Stimulated activated CD4-positive, alpha-beta T cell treated with anti-CD3 and anti-CD28 coated beads, Interleukin-1b, Interleukin-23, amount 100 ng/mL, for 24 hours (primary cell): ENCODE measurements around the gene CYSTM1.

Source experiments
- DNase-seq, 4 experiments: peaks; one replicate each; pipeline ENCODE4 v3.0.0-alpha.2; 2020; ENCODE audit warnings: low read depth in 4 of 4, low spot score in 1 of 4

The CYSTM1 gene

DNA sequence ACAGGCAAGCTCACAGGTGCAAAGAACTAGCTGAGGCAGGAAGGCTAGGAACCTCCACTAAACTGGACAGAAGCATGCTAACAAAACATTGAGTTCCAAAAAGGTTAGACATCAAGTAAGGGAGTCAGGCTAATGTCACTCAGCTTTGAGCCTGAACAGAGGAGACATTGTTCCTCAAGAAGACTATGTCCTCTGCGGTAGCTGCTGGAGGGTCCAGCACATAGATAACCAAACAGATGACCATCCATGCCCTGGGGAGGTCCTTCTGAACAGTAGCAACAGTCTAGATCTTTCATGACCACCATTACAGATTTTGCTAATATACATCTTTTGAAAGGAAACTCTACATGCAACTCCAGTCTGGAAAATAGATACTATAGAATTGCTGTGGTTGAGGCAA is 57.7 kb downstream of the CYSTM1 start:
- no peak for DNase-seq

DNA sequence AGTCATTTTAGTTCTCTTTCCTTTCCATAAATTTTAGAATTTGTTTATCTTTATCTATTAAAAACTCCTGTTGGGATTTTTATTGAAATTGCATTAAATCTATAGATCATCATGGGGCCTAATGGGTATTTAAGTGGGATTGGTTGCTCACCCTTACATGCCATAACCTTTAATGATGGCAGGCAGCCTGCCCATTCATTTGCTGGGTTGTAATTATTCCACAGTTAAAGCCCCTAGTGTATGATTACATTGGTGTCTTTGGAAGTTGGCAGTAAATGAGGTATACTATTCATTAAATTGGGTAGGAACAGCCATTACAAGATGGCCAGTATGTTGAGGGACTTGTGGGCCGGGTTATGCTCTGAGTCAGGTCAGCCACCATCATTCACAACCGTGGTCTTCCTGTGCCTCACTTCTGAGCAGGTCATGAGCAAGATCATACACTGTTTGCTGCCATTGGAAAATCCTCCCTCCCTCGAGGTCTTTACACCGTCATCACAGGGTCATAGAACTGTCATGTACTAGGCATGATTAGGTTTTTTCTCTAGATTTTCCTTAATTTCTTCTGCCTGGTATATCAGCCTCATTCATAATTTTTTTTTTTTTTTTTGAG is 59.5 kb downstream of the CYSTM1 start:
- no peak for DNase-seq

DNA sequence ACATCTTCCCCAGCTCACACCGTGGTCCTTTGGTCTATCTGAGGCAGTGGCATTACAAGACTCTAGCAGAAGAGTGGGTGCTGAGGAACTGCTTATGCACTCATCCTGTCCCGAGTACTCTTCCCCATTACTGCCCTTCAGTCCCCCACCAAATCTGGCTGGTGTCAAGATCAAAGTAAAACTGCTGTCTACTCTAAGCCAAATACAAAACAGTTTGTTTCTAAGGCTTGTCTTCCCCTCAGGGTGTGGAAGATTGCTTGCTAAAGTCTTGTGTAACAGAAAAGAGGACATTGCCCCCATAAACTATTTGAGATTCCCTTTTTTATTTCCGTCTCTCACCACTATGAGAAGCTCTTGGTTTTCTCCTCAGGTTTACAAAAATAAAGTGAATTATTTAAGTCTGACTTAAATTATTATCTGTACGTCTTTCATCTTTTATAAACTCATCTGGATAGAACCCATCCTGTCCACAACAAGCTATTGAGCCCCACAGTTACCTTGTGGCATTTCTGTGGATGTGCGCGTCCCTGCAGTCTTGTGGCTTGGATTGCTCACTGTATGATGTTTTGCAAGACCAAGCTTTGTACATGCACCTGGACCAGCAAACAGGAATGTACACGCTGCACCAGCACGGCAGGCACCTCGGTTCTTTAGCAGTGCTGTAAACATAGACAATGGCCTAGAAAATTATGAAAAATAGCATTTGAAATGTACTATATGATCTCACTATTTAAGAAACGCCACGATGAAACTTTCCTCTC is 61.0 kb downstream of the CYSTM1 start:
- DNase-seq: no peak

GRCh38 chr5:140236891-140237598 is 62.1 kb downstream of the CYSTM1 start:
- no peak for DNase-seq

DNA sequence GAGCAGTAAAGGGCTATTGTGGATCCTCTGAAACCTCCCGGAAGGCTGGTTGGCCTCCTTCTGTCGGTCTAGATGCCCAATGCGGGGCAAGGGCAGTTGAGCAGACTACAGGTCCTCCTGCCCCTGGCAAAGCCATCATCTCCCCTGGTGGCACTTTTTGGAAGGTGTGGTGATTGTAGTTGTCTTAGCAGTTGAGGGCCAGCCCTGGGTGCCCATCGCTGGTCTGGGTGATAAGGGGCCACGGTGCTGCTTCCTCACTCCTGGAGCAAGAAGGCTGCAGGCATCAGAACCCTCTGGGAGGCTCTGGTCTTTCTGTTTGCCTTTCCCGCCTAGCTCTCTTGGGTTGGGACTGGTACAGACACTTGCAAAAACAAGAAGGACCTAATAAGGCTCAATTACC is 63.8 kb downstream of the CYSTM1 start:
- DNase-seq: no peak

DNA sequence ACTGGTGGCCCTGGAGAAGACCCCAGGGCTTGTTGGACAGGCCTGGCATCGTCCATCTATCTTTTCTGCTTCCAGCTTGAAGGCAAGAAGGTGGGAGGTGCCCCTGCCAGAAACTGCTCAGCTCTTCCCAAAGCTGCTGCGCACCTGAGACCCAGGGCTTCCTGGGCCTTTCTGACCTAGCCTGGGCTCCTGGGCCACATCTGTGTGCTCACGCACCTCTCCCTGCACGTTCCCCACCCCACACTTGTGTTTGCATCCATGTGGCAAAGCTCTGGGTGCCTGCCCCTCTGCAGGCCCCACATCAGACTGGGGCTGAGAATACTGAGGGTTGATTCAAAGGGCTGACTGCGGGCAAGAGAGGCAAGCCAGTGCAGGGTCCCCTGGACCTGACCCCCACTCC is 64.5 kb downstream of the CYSTM1 start:
- DNase-seq: no peak

DNA sequence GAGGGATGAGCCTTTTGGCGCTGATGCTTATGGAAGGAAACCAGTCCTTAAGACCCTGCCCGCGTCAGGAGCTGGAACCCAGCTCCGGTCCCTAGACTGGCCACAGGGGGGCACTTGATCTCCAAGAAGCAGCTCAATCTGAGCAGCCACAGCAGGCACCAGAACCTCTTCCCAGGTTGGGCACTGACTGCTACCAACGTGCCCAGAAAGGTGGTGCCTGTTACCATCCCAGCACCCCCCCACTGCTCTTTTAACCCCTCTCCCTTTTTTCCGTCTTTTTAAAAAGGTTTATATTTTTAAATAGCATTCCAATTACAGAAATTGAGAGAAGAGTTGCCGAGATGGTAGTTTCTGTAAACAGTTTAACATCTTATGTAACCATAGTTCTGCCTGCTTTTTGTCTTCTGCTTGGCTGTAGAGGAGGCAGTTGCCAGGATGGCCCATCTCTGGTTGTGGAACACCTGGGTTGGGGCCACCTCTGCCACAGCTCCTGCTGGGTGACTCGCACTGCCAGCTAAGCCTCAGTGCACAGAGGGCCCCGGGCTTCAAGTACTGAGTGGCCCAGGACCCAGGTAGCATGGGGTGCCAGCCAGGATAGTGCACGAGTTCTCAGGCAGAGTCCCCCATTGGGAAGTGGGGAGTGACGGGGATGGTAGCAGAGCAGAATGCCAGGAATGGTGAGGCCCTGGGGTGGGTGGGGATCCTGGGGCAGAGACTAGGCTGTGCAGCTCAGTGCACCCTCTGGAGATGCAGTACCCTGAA is 65.1 kb downstream of the CYSTM1 start:
- DNase-seq: peak; percentile 23 to 59 (median 31)

GRCh38 chr5:140240987-140241706 is 66.2 kb downstream of the CYSTM1 start:
- no peak for DNase-seq

GRCh38 chr5:140242099-140242498 is 67.1 kb downstream of the CYSTM1 start:
- no peak for DNase-seq

- DNase-seq: no peak
Observed at GRCh38 chr5:140242890-140243585, 68.0 kb downstream of the CYSTM1 start.

DNA sequence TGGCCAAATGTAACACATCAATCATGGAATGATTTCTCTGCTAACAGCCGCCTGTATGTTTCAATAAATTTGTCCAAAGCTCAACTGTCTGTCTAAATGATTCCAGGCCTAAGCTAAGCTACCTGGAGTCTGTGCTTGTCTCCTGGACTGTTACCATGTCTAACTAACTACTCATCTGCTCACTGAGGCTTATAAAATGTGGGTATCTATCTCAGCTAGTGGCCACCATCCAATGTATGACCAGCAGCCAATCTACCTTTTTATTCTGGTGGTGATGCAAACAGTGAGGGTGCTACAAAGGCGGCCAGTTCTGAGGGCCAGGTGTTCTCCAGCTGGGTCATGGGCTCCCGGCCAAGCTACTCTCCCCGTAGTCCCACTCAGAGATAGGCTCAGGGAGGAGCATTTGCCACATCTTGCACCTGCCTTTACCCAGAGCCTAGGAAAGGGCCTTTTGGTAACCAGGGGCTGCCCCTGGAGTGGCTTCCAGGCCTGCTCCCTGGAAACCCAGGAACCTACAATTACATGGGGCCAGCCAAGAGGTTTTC is 68.8 kb downstream of the CYSTM1 start:
- no peak for DNase-seq

- peak; percentile 53 to 77 (median 67) for DNase-seq
Observed at GRCh38 chr5:140244525-140245025, 69.6 kb downstream of the CYSTM1 start.

- no peak for DNase-seq
Observed at GRCh38 chr5:140245341-140245740, 70.4 kb downstream of the CYSTM1 start.

- no peak for DNase-seq
Observed at GRCh38 chr5:140245926-140246325, 70.9 kb downstream of the CYSTM1 start.

- DNase-seq: no peak
Observed at GRCh38 chr5:140246378-140247122, 71.6 kb downstream of the CYSTM1 start.

DNA sequence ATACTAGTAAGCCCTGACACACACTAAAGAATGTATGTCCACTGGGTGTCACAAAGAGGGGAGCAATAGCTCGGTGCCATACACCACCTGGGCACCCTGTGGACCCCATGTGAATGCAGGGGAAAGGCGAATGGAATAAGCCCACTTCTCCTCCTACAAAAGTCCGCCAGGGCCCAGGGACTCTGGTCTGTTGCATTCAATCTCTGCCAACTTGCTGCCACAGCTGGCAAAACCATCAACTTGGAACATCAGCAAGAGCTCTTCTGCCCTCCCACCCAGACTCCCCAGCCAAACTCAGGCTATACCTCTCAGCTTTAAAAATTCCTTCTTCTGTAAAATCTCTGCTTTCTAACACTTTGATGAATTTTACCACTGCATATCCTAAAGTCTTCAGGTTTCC is 73.4 kb downstream of the CYSTM1 start:
- no peak for DNase-seq

DNA sequence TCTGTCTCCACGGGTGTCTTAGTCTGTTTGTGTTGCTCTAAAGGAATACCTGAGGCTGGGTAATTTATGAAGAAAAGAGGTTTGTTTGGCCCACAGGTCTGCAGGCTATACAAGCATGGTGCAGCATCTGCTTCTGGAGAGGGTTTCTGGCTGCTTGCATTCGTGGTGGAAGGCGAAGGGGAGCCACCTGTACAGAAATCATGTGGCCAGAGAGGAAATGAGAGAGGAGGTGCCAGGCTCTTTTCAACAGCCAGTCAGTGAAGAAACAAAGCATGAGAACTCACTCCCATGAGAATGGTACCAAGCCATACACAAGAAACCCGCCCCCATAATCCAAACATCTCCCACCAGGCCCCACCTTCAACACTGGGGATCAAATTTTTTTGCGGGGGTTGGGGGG is 74.5 kb downstream of the CYSTM1 start:
- no peak for DNase-seq

GRCh38 chr5:140250386-140250785 is 75.4 kb downstream of the CYSTM1 start:
- no peak for DNase-seq

DNA sequence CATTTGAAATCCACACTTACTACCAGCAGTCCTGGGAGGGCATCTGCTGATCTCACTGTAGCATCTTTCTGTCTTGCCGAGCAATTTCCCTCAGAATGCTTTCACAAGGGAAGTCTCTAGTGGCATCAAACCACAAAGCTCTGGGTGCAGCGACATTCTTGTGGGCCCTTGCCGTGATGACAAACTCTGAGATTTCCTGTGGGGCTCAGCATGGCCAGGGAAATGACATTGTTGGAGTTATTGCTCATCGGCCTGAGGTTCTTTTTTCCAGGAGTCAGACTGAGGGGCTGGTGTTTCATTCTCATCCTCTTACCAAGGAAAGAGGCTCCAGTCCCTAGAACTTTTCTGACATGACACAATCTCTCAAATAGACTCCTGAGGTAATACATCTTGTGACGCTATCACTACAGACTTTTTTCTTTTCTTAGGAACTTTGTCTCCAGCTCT is 76.6 kb downstream of the CYSTM1 start:
- DNase-seq: peak in 3 of 4 experiments; percentile 12 to 66 (median 32)
